Measurements from ENCODE around the gene DCP1A. TPM values are rescaled to one million over a fixed set of nuclear protein-coding genes. Genes with fewer than 3 reads are reported as not detected.

Gene DCP1A
- total and polyA plus RNA-seq, 9 of the 15 experiments (the other 6 are each of a cell fraction or from before 2014, with no cell fraction given): 6.6 to 33.7 (median 13.3) TPM

DNA sequence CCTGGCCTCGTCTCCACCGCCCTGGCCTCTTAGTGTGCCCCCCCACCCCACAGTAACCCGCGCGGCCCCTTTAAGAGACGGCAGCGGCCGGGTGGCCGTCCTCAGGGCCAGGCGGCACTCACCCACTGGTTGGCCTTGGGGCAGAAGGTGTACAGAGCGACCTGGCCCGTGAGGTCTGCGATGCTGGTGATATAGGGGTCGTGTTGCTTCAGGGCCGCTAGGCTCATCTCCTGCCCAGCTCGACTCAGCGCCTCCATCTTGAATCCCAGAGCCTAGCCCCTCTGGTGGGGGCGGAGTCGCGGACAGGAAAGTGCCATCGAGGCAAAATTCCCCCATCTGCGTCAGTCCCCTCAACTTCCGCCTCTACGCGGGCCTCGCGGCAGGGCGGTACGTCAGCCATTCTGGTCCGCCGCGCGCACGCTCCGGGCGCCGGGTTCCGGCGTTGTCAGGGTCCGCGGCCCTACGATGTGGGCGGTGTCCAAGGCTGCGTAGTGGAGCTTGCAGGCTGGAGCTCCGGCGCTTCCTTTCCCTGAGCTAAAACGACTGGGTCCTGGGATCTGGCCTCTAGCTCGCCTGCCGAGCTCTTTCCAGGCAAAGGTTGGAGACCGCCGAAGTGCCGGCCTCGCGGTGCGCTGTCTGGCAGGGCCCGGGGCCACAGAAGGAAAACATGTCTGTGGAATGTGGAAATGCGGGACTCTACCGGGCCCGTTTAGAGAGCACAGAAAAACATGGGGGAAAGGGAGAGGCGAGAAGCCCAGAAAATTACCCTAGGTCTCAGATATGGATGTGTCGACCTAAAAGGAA lies at the start of gene DCP1A (continued):
- TF ChIP-seq, protein P1, sequence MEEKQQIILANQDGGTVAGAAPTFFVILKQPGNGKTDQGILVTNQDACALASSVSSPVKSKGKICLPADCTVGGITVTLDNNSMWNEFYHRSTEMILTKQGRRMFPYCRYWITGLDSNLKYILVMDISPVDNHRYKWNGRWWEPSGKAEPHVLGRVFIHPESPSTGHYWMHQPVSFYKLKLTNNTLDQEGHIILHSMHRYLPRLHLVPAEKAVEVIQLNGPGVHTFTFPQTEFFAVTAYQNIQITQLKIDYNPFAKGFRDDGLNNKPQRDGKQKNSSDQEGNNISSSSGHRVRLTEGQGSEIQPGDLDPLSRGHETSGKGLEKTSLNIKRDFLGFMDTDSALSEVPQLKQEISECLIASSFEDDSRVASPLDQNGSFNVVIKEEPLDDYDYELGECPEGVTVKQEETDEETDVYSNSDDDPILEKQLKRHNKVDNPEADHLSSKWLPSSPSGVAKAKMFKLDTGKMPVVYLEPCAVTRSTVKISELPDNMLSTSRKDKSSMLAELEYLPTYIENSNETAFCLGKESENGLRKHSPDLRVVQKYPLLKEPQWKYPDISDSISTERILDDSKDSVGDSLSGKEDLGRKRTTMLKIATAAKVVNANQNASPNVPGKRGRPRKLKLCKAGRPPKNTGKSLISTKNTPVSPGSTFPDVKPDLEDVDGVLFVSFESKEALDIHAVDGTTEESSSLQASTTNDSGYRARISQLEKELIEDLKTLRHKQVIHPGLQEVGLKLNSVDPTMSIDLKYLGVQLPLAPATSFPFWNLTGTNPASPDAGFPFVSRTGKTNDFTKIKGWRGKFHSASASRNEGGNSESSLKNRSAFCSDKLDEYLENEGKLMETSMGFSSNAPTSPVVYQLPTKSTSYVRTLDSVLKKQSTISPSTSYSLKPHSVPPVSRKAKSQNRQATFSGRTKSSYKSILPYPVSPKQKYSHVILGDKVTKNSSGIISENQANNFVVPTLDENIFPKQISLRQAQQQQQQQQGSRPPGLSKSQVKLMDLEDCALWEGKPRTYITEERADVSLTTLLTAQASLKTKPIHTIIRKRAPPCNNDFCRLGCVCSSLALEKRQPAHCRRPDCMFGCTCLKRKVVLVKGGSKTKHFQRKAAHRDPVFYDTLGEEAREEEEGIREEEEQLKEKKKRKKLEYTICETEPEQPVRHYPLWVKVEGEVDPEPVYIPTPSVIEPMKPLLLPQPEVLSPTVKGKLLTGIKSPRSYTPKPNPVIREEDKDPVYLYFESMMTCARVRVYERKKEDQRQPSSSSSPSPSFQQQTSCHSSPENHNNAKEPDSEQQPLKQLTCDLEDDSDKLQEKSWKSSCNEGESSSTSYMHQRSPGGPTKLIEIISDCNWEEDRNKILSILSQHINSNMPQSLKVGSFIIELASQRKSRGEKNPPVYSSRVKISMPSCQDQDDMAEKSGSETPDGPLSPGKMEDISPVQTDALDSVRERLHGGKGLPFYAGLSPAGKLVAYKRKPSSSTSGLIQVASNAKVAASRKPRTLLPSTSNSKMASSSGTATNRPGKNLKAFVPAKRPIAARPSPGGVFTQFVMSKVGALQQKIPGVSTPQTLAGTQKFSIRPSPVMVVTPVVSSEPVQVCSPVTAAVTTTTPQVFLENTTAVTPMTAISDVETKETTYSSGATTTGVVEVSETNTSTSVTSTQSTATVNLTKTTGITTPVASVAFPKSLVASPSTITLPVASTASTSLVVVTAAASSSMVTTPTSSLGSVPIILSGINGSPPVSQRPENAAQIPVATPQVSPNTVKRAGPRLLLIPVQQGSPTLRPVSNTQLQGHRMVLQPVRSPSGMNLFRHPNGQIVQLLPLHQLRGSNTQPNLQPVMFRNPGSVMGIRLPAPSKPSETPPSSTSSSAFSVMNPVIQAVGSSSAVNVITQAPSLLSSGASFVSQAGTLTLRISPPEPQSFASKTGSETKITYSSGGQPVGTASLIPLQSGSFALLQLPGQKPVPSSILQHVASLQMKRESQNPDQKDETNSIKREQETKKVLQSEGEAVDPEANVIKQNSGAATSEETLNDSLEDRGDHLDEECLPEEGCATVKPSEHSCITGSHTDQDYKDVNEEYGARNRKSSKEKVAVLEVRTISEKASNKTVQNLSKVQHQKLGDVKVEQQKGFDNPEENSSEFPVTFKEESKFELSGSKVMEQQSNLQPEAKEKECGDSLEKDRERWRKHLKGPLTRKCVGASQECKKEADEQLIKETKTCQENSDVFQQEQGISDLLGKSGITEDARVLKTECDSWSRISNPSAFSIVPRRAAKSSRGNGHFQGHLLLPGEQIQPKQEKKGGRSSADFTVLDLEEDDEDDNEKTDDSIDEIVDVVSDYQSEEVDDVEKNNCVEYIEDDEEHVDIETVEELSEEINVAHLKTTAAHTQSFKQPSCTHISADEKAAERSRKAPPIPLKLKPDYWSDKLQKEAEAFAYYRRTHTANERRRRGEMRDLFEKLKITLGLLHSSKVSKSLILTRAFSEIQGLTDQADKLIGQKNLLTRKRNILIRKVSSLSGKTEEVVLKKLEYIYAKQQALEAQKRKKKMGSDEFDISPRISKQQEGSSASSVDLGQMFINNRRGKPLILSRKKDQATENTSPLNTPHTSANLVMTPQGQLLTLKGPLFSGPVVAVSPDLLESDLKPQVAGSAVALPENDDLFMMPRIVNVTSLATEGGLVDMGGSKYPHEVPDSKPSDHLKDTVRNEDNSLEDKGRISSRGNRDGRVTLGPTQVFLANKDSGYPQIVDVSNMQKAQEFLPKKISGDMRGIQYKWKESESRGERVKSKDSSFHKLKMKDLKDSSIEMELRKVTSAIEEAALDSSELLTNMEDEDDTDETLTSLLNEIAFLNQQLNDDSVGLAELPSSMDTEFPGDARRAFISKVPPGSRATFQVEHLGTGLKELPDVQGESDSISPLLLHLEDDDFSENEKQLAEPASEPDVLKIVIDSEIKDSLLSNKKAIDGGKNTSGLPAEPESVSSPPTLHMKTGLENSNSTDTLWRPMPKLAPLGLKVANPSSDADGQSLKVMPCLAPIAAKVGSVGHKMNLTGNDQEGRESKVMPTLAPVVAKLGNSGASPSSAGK (IDR thresholded peaks at IDR 0.05): peak; percentile 42; the same call in 1 of the 2 replicates
- TF ChIP-seq, protein P2, sequence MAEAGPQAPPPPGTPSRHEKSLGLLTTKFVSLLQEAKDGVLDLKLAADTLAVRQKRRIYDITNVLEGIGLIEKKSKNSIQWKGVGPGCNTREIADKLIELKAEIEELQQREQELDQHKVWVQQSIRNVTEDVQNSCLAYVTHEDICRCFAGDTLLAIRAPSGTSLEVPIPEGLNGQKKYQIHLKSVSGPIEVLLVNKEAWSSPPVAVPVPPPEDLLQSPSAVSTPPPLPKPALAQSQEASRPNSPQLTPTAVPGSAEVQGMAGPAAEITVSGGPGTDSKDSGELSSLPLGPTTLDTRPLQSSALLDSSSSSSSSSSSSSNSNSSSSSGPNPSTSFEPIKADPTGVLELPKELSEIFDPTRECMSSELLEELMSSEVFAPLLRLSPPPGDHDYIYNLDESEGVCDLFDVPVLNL (CRISPR knock-in tag; IDR thresholded peaks at IDR 0.05; ENCODE audit: low read depth): no peak
- TF ChIP-seq ZNF561 (CRISPR knock-in tag; conservative IDR thresholded peaks at IDR 0.05) (no peak), ZNF785 (CRISPR knock-in tag; IDR thresholded peaks at IDR 0.05) (no peak), ZNF24 (IDR thresholded peaks at IDR 0.05) (peak; percentile 81), ATF1 (CRISPR knock-in tag; IDR thresholded peaks at IDR 0.05) (peak; percentile 84), ATF1 (tag; IDR thresholded peaks at IDR 0.05) (peak; percentile 97), MYC (IDR thresholded peaks at IDR 0.05; ENCODE audit: low read depth, low read length) (peak; percentile 96), MYC (CRISPR knock-in tag; IDR thresholded peaks at IDR 0.05; ENCODE audit: borderline replicate concordance, low read depth) (0 out of 2 replicates have a peak, but pooled peaks have one; percentile 52)
- TF ChIP-seq, protein P3, sequence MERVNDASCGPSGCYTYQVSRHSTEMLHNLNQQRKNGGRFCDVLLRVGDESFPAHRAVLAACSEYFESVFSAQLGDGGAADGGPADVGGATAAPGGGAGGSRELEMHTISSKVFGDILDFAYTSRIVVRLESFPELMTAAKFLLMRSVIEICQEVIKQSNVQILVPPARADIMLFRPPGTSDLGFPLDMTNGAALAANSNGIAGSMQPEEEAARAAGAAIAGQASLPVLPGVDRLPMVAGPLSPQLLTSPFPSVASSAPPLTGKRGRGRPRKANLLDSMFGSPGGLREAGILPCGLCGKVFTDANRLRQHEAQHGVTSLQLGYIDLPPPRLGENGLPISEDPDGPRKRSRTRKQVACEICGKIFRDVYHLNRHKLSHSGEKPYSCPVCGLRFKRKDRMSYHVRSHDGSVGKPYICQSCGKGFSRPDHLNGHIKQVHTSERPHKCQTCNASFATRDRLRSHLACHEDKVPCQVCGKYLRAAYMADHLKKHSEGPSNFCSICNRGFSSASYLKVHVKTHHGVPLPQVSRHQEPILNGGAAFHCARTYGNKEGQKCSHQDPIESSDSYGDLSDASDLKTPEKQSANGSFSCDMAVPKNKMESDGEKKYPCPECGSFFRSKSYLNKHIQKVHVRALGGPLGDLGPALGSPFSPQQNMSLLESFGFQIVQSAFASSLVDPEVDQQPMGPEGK (CRISPR knock-in tag; IDR thresholded peaks at IDR 0.05; ENCODE audit: borderline replicate concordance): no peak

All from K562 (cell line).